ENCODE data around the gene NCF2.

DNA sequence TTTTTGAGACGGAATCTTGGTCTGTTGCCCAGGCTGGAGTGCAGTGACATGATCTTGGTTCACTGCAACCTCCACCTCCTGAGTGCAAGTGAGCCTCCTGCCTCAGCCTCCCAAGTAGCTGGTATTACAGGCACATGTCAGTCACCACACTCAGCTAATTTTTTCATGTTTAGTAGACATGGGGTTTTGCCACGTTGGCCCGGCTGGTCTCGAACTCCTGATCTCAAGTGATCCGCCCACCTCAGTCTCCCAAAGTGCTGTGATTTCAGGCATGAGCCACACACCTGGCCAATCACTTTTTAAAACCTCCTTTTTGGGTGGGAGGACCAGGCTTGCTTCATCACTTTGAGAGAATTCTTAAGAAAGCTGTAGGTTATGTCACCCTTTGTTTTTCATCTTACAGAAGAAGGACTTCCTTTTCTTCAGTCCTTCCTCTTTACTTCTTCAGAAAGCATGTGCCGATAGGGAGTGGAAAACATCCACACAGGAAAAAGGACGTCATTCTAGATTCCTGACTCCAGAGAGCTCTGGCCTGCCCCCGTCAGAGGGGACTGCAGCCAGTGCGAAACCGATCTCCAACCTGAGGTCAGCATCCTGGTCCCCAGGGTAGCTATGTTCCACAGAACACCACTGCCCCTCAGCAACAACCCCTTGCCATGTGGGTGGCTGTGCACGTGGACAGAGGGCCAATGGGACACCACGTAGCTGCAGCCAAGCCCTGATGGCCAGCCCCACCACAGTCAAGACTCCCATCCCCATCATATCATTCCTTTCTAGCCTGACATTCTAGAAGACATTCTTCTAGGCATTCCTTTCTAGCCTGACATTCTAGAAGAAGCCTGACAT is 21.9 kb downstream of the NCF2 start:
- TF ChIP-seq, protein P1, sequence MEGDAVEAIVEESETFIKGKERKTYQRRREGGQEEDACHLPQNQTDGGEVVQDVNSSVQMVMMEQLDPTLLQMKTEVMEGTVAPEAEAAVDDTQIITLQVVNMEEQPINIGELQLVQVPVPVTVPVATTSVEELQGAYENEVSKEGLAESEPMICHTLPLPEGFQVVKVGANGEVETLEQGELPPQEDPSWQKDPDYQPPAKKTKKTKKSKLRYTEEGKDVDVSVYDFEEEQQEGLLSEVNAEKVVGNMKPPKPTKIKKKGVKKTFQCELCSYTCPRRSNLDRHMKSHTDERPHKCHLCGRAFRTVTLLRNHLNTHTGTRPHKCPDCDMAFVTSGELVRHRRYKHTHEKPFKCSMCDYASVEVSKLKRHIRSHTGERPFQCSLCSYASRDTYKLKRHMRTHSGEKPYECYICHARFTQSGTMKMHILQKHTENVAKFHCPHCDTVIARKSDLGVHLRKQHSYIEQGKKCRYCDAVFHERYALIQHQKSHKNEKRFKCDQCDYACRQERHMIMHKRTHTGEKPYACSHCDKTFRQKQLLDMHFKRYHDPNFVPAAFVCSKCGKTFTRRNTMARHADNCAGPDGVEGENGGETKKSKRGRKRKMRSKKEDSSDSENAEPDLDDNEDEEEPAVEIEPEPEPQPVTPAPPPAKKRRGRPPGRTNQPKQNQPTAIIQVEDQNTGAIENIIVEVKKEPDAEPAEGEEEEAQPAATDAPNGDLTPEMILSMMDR (IDR thresholded peaks at IDR 0.05), result no peak
- TF ChIP-seq EZH2 (IDR thresholded peaks at IDR 0.05; ENCODE audit: borderline replicate concordance, insufficient read depth, low read depth, low read length, poor library complexity, severe bottlenecking), result no peak

Measured in B cell (primary cell).